A549 (cell line): Measurements from ENCODE around the gene VPS26B. TPM values are rescaled to one million over a fixed set of nuclear protein-coding genes. Genes with fewer than 3 reads are reported as not detected.

ENCODE experiments used
- ATAC-seq, 2 experiments: fragments of 200-7000 bp in 1 of 2; fragments of >200 bp in 1 of 2; cut with Nextera tagmentation in 1 of 2; cut with Tn5 transposase in 1 of 2; 3 replicates each; pipeline versions ENCODE4 v1.8.0 to v1.9.1; 2018 to 2020; ENCODE audit warnings: mild to moderate bottlenecking in 1 of 2, moderate library complexity in 1 of 2
- CTCF ChIA-PET: fragments of 300-600 bp; sonication (Branson Sonifier 250); formaldehyde crosslinking; extraction: SDS; loops from one replicate; lab custom pipeline; 2021; ENCODE audit warnings: antibody characterized with exemption, inconsistent platforms; lab: Yijun Ruan, JAX
- POLR2A ChIA-PET: fragments of 350-600 bp; formaldehyde crosslinking; extraction: SDS; loops from one replicate; lab custom pipeline; 2021; ENCODE audit warnings: antibody characterized with exemption, inconsistent platforms; lab: Yijun Ruan, JAX
- DNase-seq, 2 experiments: peaks; one replicate each; pipeline versions ENCODE4 v3.0.0 to v3.0.0-alpha.2; 2011 to 2016; ENCODE audit warnings: low read depth in 1 of 2, low spot score in 1 of 2
- FAIRE-seq: peaks from 2 replicates; lab custom pipeline; 2011; peaks lifted over from hg19 to GRCh38; lab: Jason Lieb, UNC
- H3K27ac ChIP-seq, 2 experiments: fragments of >200 bp; sonication (Bioruptor Twin); formaldehyde crosslinking; 3 replicates each; pipeline ENCODE4 v1.5.1; 2016 to 2017
- H3K4me1 ChIP-seq: fragments of >200 bp; sonication (Bioruptor Twin); formaldehyde crosslinking; 3 replicates; pipeline ENCODE4 v1.6.1; 2016
- H3K4me2 ChIP-seq: fragments of >200 bp; sonication (Bioruptor Twin); formaldehyde crosslinking; 3 replicates; pipeline ENCODE4 v1.6.1; 2016
- H3K4me3 ChIP-seq: fragments of >200 bp; sonication (Bioruptor Twin); formaldehyde crosslinking; 3 replicates; pipeline ENCODE4 v1.5.1; 2016
- H3K9me3 ChIP-seq: fragments of >200 bp; sonication (Bioruptor Twin); formaldehyde crosslinking; 3 replicates; pipeline ENCODE4 v1.6.1; 2016
- BHLHE40 ChIP-seq: IDR thresholded peaks from 2 replicates; pipeline ENCODE4 v1.6.1; 2012; ENCODE audit warnings: low read depth, low read length, inconsistent platforms
- CBX2 ChIP-seq: fragments of 200-600 bp; sonication (generic); IDR thresholded peaks from 2 replicates; pipeline ENCODE4 v1.6.1; 2016; ENCODE audit warnings: low read depth, mild to moderate bottlenecking, borderline replicate concordance
- CHD4 ChIP-seq: fragments of 200-600 bp; sonication (generic); IDR thresholded peaks from 2 replicates; pipeline ENCODE4 v1.6.1; 2016; ENCODE audit warnings: antibody characterized with exemption, mild to moderate bottlenecking, borderline replicate concordance
- EHMT2 ChIP-seq: fragments of 200-600 bp; sonication (generic); IDR thresholded peaks from 2 replicates; pipeline ENCODE4 v1.6.1; 2016; ENCODE audit warnings: antibody characterized with exemption, low read depth, mild to moderate bottlenecking, moderate library complexity
- ESRRA ChIP-seq: fragments of 150-350 bp; IDR thresholded peaks from 2 replicates; pipeline ENCODE4 v1.6.1; 2014; ENCODE audit warnings: mild to moderate bottlenecking, low read length, borderline replicate concordance
- FOSB ChIP-seq: fragments of 250-450 bp; sonication (Bioruptor Pico); IDR thresholded peaks from 2 replicates; pipeline ENCODE4 v1.5.0; 2020; ENCODE audit warnings: mild to moderate bottlenecking, moderate library complexity
- FOXS1 ChIP-seq: fragments of 250-450 bp; sonication (Bioruptor Pico); IDR thresholded peaks from 2 replicates; pipeline ENCODE4 v1.5.0; 2020; ENCODE audit warnings: mild to moderate bottlenecking, moderate library complexity
- GATA3 ChIP-seq: IDR thresholded peaks from 2 replicates; pipeline ENCODE4 v1.6.1; 2012; ENCODE audit warnings: borderline replicate concordance
- KDM1A ChIP-seq: fragments of 200-600 bp; sonication (generic); IDR thresholded peaks from 2 replicates; pipeline ENCODE4 v1.6.1; 2016; ENCODE audit warnings: low read depth, mild to moderate bottlenecking
- KDM5A ChIP-seq: fragments of 200-600 bp; sonication (generic); IDR thresholded peaks from 2 replicates; pipeline ENCODE4 v1.6.1; 2016; ENCODE audit warnings: antibody characterized with exemption, mild to moderate bottlenecking
- MAFK ChIP-seq: fragments of 450-650 bp; IDR thresholded peaks from 2 replicates; pipeline ENCODE4 v1.6.1; 2014; ENCODE audit not compliant: partially characterized antibody
- MAZ ChIP-seq: fragments of 150-350 bp; IDR thresholded peaks from 2 replicates; pipeline ENCODE4 v1.6.1; 2014; ENCODE audit warnings: antibody characterized with exemption, low read depth, low read length, borderline replicate concordance
- MYC ChIP-seq: IDR thresholded peaks from 2 replicates; pipeline ENCODE4 v1.6.1; 2012; ENCODE audit warnings: mild to moderate bottlenecking, inconsistent platforms, low read length, improper control_type of control experiment, borderline replicate concordance
- NFE2L2 ChIP-seq: fragments of 150-350 bp; conservative IDR thresholded peaks from 2 replicates; pipeline ENCODE4 v1.6.1; 2014; ENCODE audit warnings: low read length
- NR3C1 ChIP-seq: fragments of >200 bp; sonication (Bioruptor Twin); formaldehyde crosslinking; IDR thresholded peaks from 3 replicates; pipeline ENCODE4 v1.6.1; 2017
- PHF8 ChIP-seq: fragments of 200-600 bp; sonication (generic); IDR thresholded peaks from 2 replicates; pipeline ENCODE4 v1.6.1; 2016; ENCODE audit warnings: low read depth, mild to moderate bottlenecking, antibody characterized with exemption, moderate library complexity, borderline replicate concordance
- POLR2A ChIP-seq: IDR thresholded peaks from 2 replicates; pipeline ENCODE4 v1.6.1; 2012; ENCODE audit warnings: mild to moderate bottlenecking, low read length
- RAD21 ChIP-seq, 2 experiments: fragments of >200 bp in 1 of 2; sonication (Bioruptor Twin) in 1 of 2; formaldehyde crosslinking in 1 of 2; IDR thresholded peaks in 1 of 2; conservative IDR thresholded peaks in 1 of 2; 2 replicates in 1 of 2; 3 replicates in 1 of 2; pipeline ENCODE4 v1.6.1; 2012 to 2018; ENCODE audit warnings: inconsistent platforms in 1 of 2
- RCOR1 ChIP-seq: fragments of 150-350 bp; IDR thresholded peaks from 2 replicates; pipeline ENCODE4 v1.6.1; 2014; ENCODE audit warnings: antibody characterized with exemption, low read length, low read depth
- RFX5 ChIP-seq: fragments of 450-650 bp; IDR thresholded peaks from 2 replicates; pipeline ENCODE4 v1.7.1; 2014; ENCODE audit warnings: antibody characterized with exemption, mild to moderate bottlenecking, moderate library complexity
- SMC3 ChIP-seq: fragments of >200 bp; sonication (Bioruptor Twin); formaldehyde crosslinking; IDR thresholded peaks from 3 replicates; pipeline ENCODE4 v1.6.1; 2018; ENCODE audit warnings: inconsistent platforms
- SREBF2 ChIP-seq: fragments of 450-650 bp; IDR thresholded peaks from 2 replicates; pipeline ENCODE4 v1.6.1; 2014; ENCODE audit warnings: mild to moderate bottlenecking, moderate library complexity
- ZNF302 ChIP-seq: fragments of 250-450 bp; sonication (Bioruptor Pico); IDR thresholded peaks from 2 replicates; pipeline ENCODE4 v1.9.0; 2021; ENCODE audit warnings: inconsistent platforms, mild to moderate bottlenecking, moderate library complexity
- ZSCAN20 ChIP-seq: fragments of 250-450 bp; sonication (Bioruptor Pico); IDR thresholded peaks from 2 replicates; pipeline ENCODE4 v1.8.0; 2022; ENCODE audit warnings: mild to moderate bottlenecking, moderate library complexity
- WGBS: methylation state at CpG from one replicate; pipeline ENCODE4 v1.1.6; 2017; ENCODE audit errors: missing lambda C conversion rate; 5-methylcytosine and 5-hydroxymethylcytosine counted together
- polyA plus RNA-seq, 4 experiments: library from polyadenylated mRNA; depleted of rRNA in 3 of 4; stranded (reverse); fragments of >200 nt; fragmentation: RNase III in 1 of 4; extraction: RNeasy Plus Mini Kit Qiagen cat#74134 plus additional on column Dnase treatment in 1 of 4; gene quantifications; 2 replicates in 3 of 4; 3 replicates in 1 of 4; pipeline ENCODE4 v1.2.3, GENCODE V29; 2011 to 2017
- TF ChIP-seq, protein P1 (sequence below): fragments of 200-600 bp; sonication (generic); IDR thresholded peaks from 2 replicates; pipeline ENCODE4 v1.6.1; 2016; ENCODE audit warnings: antibody characterized with exemption, mild to moderate bottlenecking, moderate library complexity
- TF ChIP-seq, protein P2 (sequence below): IDR thresholded peaks from 2 replicates; pipeline ENCODE4 v1.6.1; 2012
- TF ChIP-seq, protein P3 (sequence below): fragments of >200 bp; sonication (Bioruptor Twin); formaldehyde crosslinking; IDR thresholded peaks from 3 replicates; pipeline ENCODE4 v1.5.1; 2016
- TF ChIP-seq, protein P4 (sequence below): fragments of >200 bp; sonication (Bioruptor Twin); formaldehyde crosslinking; IDR thresholded peaks from 2 replicates; pipeline ENCODE4 v1.6.1; 2016
- TF ChIP-seq, protein P5 (sequence below): fragments of 250-450 bp; sonication (Bioruptor Pico); IDR thresholded peaks from 2 replicates; pipeline ENCODE4 v1.5.0; 2021; ENCODE audit warnings: mild to moderate bottlenecking, moderate library complexity, borderline replicate concordance
- TF ChIP-seq, protein P6 (sequence below): fragments of >200 bp; sonication (Bioruptor Twin); formaldehyde crosslinking; IDR thresholded peaks from 3 replicates; pipeline ENCODE4 v1.6.1; 2016

VPS26B gene
- polyA plus RNA-seq, 2 of the 4 experiments (the other 2 are of a cell fraction): 19.2 to 25.7 TPM

DNA sequence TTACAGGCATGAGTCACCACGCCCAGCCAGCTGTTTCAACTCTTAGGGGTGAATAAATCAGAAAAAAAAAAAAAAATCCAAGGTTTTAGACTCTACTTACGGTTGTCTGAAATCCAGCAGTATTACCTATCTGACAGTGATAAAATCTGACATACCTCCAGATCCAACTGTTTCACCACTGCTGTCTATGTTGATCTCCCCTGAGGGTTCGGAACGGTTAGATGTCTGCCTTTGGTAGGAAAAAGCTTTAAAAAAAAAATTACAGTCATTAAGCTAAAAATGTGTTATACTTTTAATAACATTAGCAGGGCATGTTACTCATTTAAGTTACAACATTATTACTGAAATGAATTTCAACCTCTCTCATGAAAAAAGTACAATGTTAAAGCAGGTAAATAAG lies 21.8 kb upstream of the VPS26B start:
- H3K4me2 ChIP-seq: no peak overlapping the region
- POLR2A ChIA-PET: no interaction called here
- no peaks in the 10 kb centered on the region for H3K9me3 ChIP-seq
- no peak for ATAC-seq
- CTCF ChIA-PET: interaction anchor here (0.6 kb wide), 1 partner anchor 22 kb away, joined by 4 read pairs; no protein-coding TSS in a partner anchor
- no peaks in the 10 kb centered on the region for H3K4me1 ChIP-seq
- H3K27ac ChIP-seq: no peak overlapping the region
- 93% methylated on average over 4 of the region's 4 CpGs for WGBS
- TF ChIP-seq SMC3: no peak
- no peak for TF ChIP-seq CBX2
- TF ChIP-seq, protein P1, sequence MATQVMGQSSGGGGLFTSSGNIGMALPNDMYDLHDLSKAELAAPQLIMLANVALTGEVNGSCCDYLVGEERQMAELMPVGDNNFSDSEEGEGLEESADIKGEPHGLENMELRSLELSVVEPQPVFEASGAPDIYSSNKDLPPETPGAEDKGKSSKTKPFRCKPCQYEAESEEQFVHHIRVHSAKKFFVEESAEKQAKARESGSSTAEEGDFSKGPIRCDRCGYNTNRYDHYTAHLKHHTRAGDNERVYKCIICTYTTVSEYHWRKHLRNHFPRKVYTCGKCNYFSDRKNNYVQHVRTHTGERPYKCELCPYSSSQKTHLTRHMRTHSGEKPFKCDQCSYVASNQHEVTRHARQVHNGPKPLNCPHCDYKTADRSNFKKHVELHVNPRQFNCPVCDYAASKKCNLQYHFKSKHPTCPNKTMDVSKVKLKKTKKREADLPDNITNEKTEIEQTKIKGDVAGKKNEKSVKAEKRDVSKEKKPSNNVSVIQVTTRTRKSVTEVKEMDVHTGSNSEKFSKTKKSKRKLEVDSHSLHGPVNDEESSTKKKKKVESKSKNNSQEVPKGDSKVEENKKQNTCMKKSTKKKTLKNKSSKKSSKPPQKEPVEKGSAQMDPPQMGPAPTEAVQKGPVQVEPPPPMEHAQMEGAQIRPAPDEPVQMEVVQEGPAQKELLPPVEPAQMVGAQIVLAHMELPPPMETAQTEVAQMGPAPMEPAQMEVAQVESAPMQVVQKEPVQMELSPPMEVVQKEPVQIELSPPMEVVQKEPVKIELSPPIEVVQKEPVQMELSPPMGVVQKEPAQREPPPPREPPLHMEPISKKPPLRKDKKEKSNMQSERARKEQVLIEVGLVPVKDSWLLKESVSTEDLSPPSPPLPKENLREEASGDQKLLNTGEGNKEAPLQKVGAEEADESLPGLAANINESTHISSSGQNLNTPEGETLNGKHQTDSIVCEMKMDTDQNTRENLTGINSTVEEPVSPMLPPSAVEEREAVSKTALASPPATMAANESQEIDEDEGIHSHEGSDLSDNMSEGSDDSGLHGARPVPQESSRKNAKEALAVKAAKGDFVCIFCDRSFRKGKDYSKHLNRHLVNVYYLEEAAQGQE: no peak
- TF ChIP-seq FOXS1 (CRISPR knock-in tag): no peak
- no peak for TF ChIP-seq SREBF2
- no peak for TF ChIP-seq RAD21 (conservative IDR thresholded peaks at IDR 0.05 in 1 of 2, IDR thresholded peaks at IDR 0.05 in 1 of 2)
- H3K4me3 ChIP-seq: no peak overlapping the region
- no peak for FAIRE-seq
- no peak for DNase-seq

DNA sequence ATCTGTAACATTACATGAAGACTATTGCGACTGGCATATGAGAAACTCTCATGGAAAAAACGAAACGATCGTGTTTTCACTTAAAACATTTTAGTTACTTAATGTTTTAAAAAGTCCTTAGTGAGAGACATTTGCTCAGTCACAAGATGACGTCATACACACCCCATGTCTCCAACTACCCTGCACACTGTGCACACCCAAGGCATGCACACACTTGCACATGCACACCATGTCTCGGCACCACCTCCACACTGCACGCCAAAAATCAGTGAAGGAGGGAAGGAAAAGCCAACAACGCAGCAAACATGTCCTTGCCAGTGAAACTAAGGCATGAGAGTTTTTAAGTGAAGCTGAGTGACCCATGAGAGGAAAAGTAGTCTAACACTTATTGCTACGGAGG lies 18.7 kb upstream of the VPS26B start:
- no peak for FAIRE-seq
- no peak for ATAC-seq
- CTCF ChIA-PET: interaction anchor here (1.5 kb wide), 1 partner anchor 39 kb away, joined by 5 read pairs; no protein-coding TSS in a partner anchor

DNA sequence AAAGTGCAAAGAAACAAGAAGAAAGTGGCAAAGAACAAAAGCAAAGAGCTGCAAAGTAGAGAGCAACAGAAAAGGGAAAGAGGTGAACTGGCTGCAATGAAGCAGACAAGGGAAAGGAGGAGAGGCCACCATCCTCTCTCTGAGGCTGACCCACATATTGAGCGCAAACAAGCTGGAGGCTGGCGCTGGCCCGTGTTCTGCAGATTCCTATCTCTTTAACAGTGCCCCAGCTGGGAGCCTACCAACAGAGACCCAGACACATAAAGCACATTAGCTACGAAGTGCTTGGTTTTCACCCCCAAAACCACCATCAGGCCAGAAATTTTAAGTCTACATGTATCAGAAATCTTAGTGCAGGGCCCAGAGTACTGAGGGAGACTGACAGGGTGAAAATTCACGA lies 18.3 kb upstream of the VPS26B start:
- H3K4me3 ChIP-seq: no peak overlapping the region
- H3K4me1 ChIP-seq: no peaks in the 10 kb centered on the region
- WGBS: 96% methylated on average over 5 of the region's 5 CpGs
- POLR2A ChIA-PET: no interaction called here
- no peaks in the 10 kb centered on the region for H3K9me3 ChIP-seq
- DNase-seq: no peak
- no peak overlapping the region for H3K4me2 ChIP-seq
- CTCF ChIA-PET: interaction anchor here (1.5 kb wide), 1 partner anchor 38 kb away, joined by 5 read pairs; no protein-coding TSS in a partner anchor
- no peak for ATAC-seq
- no peak overlapping the region for H3K27ac ChIP-seq
- no peak for FAIRE-seq
- TF ChIP-seq GATA3 (no peak), SREBF2 (no peak), NR3C1 (no peak), CBX2 (no peak), RFX5 (no peak), FOXS1 (CRISPR knock-in tag) (no peak), MYC (no peak)
- TF ChIP-seq, protein P2, sequence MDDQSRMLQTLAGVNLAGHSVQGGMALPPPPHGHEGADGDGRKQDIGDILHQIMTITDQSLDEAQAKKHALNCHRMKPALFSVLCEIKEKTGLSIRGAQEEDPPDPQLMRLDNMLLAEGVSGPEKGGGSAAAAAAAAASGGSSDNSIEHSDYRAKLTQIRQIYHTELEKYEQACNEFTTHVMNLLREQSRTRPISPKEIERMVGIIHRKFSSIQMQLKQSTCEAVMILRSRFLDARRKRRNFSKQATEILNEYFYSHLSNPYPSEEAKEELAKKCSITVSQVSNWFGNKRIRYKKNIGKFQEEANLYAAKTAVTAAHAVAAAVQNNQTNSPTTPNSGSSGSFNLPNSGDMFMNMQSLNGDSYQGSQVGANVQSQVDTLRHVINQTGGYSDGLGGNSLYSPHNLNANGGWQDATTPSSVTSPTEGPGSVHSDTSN: no peak
- TF ChIP-seq, protein P3, sequence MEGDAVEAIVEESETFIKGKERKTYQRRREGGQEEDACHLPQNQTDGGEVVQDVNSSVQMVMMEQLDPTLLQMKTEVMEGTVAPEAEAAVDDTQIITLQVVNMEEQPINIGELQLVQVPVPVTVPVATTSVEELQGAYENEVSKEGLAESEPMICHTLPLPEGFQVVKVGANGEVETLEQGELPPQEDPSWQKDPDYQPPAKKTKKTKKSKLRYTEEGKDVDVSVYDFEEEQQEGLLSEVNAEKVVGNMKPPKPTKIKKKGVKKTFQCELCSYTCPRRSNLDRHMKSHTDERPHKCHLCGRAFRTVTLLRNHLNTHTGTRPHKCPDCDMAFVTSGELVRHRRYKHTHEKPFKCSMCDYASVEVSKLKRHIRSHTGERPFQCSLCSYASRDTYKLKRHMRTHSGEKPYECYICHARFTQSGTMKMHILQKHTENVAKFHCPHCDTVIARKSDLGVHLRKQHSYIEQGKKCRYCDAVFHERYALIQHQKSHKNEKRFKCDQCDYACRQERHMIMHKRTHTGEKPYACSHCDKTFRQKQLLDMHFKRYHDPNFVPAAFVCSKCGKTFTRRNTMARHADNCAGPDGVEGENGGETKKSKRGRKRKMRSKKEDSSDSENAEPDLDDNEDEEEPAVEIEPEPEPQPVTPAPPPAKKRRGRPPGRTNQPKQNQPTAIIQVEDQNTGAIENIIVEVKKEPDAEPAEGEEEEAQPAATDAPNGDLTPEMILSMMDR: no peak
- TF ChIP-seq, protein P4, sequence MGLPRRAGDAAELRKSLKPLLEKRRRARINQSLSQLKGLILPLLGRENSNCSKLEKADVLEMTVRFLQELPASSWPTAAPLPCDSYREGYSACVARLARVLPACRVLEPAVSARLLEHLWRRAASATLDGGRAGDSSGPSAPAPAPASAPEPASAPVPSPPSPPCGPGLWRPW: no peak
- TF ChIP-seq, protein P5, sequence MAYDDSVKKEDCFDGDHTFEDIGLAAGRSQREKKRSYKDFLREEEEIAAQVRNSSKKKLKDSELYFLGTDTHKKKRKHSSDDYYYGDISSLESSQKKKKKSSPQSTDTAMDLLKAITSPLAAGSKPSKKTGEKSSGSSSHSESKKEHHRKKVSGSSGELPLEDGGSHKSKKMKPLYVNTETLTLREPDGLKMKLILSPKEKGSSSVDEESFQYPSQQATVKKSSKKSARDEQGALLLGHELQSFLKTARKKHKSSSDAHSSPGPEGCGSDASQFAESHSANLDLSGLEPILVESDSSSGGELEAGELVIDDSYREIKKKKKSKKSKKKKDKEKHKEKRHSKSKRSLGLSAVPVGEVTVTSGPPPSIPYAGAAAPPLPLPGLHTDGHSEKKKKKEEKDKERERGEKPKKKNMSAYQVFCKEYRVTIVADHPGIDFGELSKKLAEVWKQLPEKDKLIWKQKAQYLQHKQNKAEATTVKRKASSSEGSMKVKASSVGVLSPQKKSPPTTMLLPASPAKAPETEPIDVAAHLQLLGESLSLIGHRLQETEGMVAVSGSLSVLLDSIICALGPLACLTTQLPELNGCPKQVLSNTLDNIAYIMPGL (CRISPR knock-in tag): no peak

More for the DNA sequence above, 18.7 kb upstream of the VPS26B start:
- H3K9me3 ChIP-seq: no peaks in the 10 kb centered on the region
- TF ChIP-seq FOSB: no peak
- no peak for TF ChIP-seq MYC
- TF ChIP-seq RCOR1: no peak
- no peak for TF ChIP-seq CHD4
- TF ChIP-seq MAZ: no peak
- no peak for TF ChIP-seq NFE2L2
- no peak for TF ChIP-seq KDM1A
- no peak for TF ChIP-seq ESRRA
- TF ChIP-seq GATA3: no peak
- TF ChIP-seq POLR2A: no peak
- TF ChIP-seq BHLHE40: no peak
- TF ChIP-seq KDM5A: no peak
- TF ChIP-seq ZNF302 (CRISPR knock-in tag): no peak
- TF ChIP-seq, protein P4: no peak
- no peak for TF ChIP-seq EHMT2
- TF ChIP-seq ZSCAN20: no peak
- no peak for TF ChIP-seq MAFK
- TF ChIP-seq, protein P6, sequence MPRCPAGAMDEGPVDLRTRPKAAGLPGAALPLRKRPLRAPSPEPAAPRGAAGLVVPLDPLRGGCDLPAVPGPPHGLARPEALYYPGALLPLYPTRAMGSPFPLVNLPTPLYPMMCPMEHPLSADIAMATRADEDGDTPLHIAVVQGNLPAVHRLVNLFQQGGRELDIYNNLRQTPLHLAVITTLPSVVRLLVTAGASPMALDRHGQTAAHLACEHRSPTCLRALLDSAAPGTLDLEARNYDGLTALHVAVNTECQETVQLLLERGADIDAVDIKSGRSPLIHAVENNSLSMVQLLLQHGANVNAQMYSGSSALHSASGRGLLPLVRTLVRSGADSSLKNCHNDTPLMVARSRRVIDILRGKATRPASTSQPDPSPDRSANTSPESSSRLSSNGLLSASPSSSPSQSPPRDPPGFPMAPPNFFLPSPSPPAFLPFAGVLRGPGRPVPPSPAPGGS: no peak
- TF ChIP-seq PHF8: no peak
- TF ChIP-seq, all 56 proteins: peak for 0
- no peak for DNase-seq
- 91% methylated on average over 9 of the region's 9 CpGs for WGBS
- Histone ChIP-seq H3K4me3 (no peak overlapping the region), H3K4me1 (no peaks in the 10 kb centered on the region), H3K27ac (no peak overlapping the region), H3K4me2 (no peak overlapping the region)
- POLR2A ChIA-PET: interaction anchor here (1.2 kb wide), 1 partner anchor 19 kb away, joined by 5 read pairs; the partner anchor contains the start of gene VPS26B
